BLaER1 (cell line): Measurements from ENCODE around the gene KIRREL3.
A peak's percentile ranks its signal among the peaks of the same experiment; 100 is the strongest.

Experiments
- H3K27ac ChIP-seq: shearing (Covaris generic); formaldehyde crosslinking; 2 replicates; pipeline ENCODE4 v1.8.1; 2022
- H3K27me3 ChIP-seq: shearing (Covaris generic); formaldehyde crosslinking; 2 replicates; pipeline ENCODE4 v1.8.1; 2022
- H3K36me3 ChIP-seq: shearing (Covaris generic); formaldehyde crosslinking; 2 replicates; pipeline ENCODE4 v1.8.1; 2022
- H3K4me1 ChIP-seq: shearing (Covaris generic); formaldehyde crosslinking; 2 replicates; pipeline ENCODE4 v1.8.1; 2022
- H3K4me2 ChIP-seq: shearing (Covaris generic); formaldehyde crosslinking; 2 replicates; pipeline ENCODE4 v1.8.1; 2022
- H3K4me3 ChIP-seq: shearing (Covaris generic); formaldehyde crosslinking; 2 replicates; pipeline ENCODE4 v1.8.1; 2022
- H3K9ac ChIP-seq: shearing (Covaris generic); formaldehyde crosslinking; 2 replicates; pipeline ENCODE4 v1.8.1; 2022
- H3K9me3 ChIP-seq: shearing (Covaris generic); formaldehyde crosslinking; 2 replicates; pipeline ENCODE4 v1.8.1; 2022
- H4K20me1 ChIP-seq: shearing (Covaris generic); formaldehyde crosslinking; 2 replicates; pipeline ENCODE4 v1.8.1; 2022
- Cebpa-rat ChIP-seq: shearing (Covaris generic); IDR thresholded peaks from 2 replicates; pipeline ENCODE4 v1.8.1; 2022

KIRREL3 gene

DNA sequence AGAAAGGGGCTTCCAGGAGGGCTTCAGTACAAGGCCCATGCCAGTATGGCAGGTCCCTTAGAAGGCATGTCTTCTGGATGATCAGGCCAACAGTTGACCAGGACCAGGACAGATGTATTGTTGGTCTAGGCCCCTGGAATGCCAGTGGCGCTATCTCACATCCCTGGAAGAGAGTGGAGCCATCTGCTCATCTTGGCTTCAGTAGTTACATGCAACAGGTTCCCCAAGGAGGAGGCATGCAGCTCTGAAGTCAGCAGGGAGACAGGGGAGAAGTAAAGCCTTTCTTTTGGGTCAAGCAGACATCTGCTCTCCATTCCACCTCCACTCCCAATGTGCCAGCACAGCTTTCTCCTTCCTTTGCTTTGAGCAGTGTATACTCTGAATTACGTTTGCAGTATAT lies 244.1 kb downstream of the KIRREL3 start:
- no peak for TF ChIP-seq Cebpa-rat
- Histone ChIP-seq H3K4me3 (no peak overlapping the region), H3K4me1 (no peaks in the 10 kb centered on the region), H3K4me2 (no peak overlapping the region), H3K9ac (no peak overlapping the region), H3K36me3 (no peaks in the 10 kb centered on the region), H3K27me3 (no peaks in the 10 kb centered on the region), H3K9me3 (no peaks in the 10 kb centered on the region), H4K20me1 (no peaks in the 10 kb centered on the region), H3K27ac (no peak overlapping the region)

GRCh38 chr11:126755526-126755925 lies 245.0 kb downstream of the KIRREL3 start:
- H3K9me3 ChIP-seq, result no peaks in the 10 kb centered on the region
- H3K4me1 ChIP-seq, result no peaks in the 10 kb centered on the region
- H3K36me3 ChIP-seq, result no peaks in the 10 kb centered on the region
- H4K20me1 ChIP-seq, result no peaks in the 10 kb centered on the region
- no peak overlapping the region for H3K4me2 ChIP-seq
- no peak for TF ChIP-seq Cebpa-rat
- no peaks in the 10 kb centered on the region for H3K27me3 ChIP-seq
- no peak overlapping the region for H3K27ac ChIP-seq
- no peak overlapping the region for H3K9ac ChIP-seq
- H3K4me3 ChIP-seq, result no peak overlapping the region

GRCh38 chr11:126754591-126755426 lies 245.8 kb downstream of the KIRREL3 start:
- Histone ChIP-seq H4K20me1 (no peaks in the 10 kb centered on the region), H3K4me1 (no peaks in the 10 kb centered on the region), H3K4me3 (no peak overlapping the region), H3K9ac (no peak overlapping the region), H3K9me3 (peaks cover 6% of the 10 kb centered on the region; the same call in 1 of the 2 replicates), H3K4me2 (no peak overlapping the region), H3K27me3 (no peaks in the 10 kb centered on the region), H3K36me3 (no peaks in the 10 kb centered on the region), H3K27ac (no peak overlapping the region)
- no peak for TF ChIP-seq Cebpa-rat

- Histone ChIP-seq H3K4me3 (no peak overlapping the region), H3K36me3 (no peaks in the 10 kb centered on the region), H3K27ac (no peak overlapping the region), H3K9ac (no peak overlapping the region), H3K27me3 (no peaks in the 10 kb centered on the region), H4K20me1 (no peaks in the 10 kb centered on the region), H3K4me1 (peaks cover 3% of the 10 kb centered on the region; the same call in 1 of the 2 replicates), H3K4me2 (no peak overlapping the region), H3K9me3 (peaks cover 7% of the 10 kb centered on the region; the same call in 1 of the 2 replicates)
- no peak for TF ChIP-seq Cebpa-rat
These were observed 246.6 kb downstream of the KIRREL3 start for GRCh38 chr11:126753990-126754389.

DNA sequence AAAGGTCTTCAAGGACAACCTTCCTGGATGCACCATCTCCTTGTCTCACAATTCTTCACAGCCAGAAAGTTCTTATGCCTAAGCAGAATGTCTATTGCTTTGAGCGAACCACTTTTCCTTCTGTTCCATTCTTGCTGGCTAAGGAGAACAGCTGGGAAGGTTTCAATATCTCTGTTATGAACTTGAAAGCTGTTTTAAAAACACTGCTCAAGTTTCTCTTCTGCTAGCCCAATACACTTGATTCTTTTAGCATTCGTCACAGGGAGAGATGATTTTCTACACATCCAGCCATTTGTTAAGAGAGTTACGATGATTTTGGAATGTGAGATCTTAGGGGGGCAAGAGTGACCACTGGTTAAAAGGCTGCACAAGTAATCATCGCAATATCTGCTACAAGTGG lies 249.3 kb downstream of the KIRREL3 start:
- H3K4me3 ChIP-seq, result no peak overlapping the region
- no peak overlapping the region for H3K27ac ChIP-seq
- H3K4me2 ChIP-seq, result no peak overlapping the region
- H3K9me3 ChIP-seq, result peaks cover 7% of the 10 kb centered on the region; the same call in 1 of the 2 replicates
- H3K4me1 ChIP-seq, result peaks cover 25% of the 10 kb centered on the region
- H3K36me3 ChIP-seq, result no peaks in the 10 kb centered on the region
- no peaks in the 10 kb centered on the region for H4K20me1 ChIP-seq
- H3K27me3 ChIP-seq, result no peaks in the 10 kb centered on the region
- TF ChIP-seq Cebpa-rat, result no peak
- no peak overlapping the region for H3K9ac ChIP-seq

DNA sequence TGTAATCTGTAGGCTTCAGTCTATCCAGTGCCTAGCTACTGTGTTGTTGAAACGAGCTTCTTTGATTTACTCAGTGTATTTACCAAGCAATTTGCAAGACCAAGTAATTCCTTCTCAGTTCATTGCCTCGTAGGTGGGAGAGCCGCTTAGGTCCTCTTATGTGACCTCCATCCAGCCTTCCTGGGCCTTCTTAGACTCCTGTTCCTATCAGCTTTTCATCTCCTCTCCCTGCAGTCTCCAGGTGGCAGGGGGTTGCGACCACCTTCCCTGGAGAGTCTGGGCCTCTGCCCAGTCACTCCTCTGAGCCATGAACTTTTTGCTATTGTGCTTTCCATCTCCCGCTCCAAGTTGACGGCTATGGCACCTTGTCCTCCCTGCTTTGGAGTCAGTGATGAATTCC lies 251.8 kb downstream of the KIRREL3 start:
- no peaks in the 10 kb centered on the region for H3K27me3 ChIP-seq
- H3K36me3 ChIP-seq, result no peaks in the 10 kb centered on the region
- no peaks in the 10 kb centered on the region for H4K20me1 ChIP-seq
- peak overlapping the region; percentile 82 for H3K27ac ChIP-seq
- peak overlapping the region; percentile 59; the same call in 1 of the 2 replicates for H3K9ac ChIP-seq
- H3K4me3 ChIP-seq, result no peak overlapping the region
- H3K4me2 ChIP-seq, result peak overlapping the region; percentile 63
- peaks cover 25% of the 10 kb centered on the region for H3K4me1 ChIP-seq
- peaks cover 7% of the 10 kb centered on the region; the same call in 1 of the 2 replicates for H3K9me3 ChIP-seq
- TF ChIP-seq Cebpa-rat, result no peak

DNA sequence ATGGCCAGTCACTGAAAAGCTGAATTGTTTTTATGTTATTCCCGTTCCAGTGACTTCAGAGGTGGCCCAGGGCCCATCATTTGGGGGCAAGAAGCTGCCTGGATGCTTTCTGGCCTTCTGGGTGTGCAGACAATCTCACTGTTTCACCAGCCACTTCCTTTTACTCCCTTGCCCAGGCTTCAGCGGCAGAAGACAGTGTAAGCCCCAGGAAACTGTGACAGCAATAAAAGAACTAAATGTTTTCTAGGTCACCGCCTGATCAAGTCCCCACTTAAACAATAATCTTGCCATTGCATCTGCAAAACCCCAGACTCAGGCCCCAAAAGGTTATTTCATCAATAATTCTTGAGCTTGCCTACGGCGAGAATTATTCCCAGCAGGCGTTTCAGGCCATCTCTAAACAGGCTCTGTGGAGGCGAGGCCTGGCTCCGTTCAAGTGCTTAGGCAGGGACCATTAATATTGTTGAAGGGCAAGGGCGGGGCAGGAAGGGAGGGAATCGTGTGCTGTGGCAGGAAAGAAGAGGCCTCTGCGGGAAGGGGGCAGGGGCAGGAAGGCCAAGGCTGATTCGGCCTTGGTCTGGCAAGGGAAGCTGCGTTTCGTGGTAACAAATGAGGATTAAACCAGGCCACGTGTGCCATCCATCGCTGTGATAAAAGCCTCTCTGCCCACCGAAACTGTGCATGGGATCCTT lies 252.3 kb downstream of the KIRREL3 start:
- Histone ChIP-seq H3K4me3 (no peak overlapping the region), H3K36me3 (no peaks in the 10 kb centered on the region), H4K20me1 (no peaks in the 10 kb centered on the region), H3K4me1 (peaks cover 25% of the 10 kb centered on the region), H3K9me3 (peaks cover 7% of the 10 kb centered on the region; the same call in 1 of the 2 replicates), H3K9ac (peak overlapping the region; percentile 59), H3K4me2 (peak overlapping the region; percentile 63), H3K27me3 (no peaks in the 10 kb centered on the region), H3K27ac (peak overlapping the region; percentile 82)
- TF ChIP-seq Cebpa-rat, result no peak

DNA sequence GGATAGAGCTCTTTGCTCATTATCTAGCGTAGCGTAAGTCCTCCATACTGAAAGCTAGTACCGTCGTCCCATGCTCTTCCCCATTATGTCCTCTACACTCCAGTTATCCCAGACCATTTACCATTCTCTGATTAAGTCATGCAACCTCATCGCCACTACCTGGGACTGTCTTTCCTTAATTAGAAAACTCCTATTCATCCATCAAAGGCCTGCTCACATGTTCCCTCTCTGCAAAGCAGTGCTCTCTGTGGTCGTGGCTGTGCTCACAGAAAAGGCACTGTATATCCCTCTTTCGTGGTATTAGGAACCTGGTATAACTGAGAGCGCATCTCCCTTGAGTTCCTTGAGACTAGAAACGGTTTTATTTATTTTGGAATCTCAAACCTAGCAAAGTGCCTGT lies 253.3 kb downstream of the KIRREL3 start:
- Histone ChIP-seq H3K9me3 (peaks cover 7% of the 10 kb centered on the region; the same call in 1 of the 2 replicates), H4K20me1 (no peaks in the 10 kb centered on the region), H3K4me1 (peaks cover 25% of the 10 kb centered on the region), H3K27ac (peak overlapping the region; percentile 82), H3K4me3 (no peak overlapping the region), H3K27me3 (no peaks in the 10 kb centered on the region), H3K9ac (0 out of 2 replicates have a peak overlapping the region, but pooled peaks have one; percentile 59), H3K36me3 (no peaks in the 10 kb centered on the region), H3K4me2 (peak overlapping the region; percentile 63)
- TF ChIP-seq Cebpa-rat, result no peak

DNA sequence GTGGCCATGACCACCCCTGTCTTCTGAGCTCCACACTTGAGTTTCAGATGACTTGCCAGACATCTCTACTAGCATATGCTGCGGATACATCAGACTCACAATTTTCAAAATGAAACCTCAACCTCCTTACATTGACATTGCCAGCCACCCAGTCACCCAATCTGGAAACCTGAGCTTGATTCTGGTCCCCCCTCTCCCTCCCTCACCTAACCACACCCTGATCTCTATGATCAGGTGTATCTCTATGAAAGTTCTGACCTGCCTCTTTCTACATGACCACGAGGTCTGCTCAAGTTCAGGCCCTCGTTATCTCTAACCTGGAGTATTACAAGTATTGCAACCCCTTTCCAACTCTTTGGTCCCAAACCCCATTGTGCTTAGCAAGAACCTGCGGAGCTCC lies 254.1 kb downstream of the KIRREL3 start:
- Histone ChIP-seq H3K4me2 (no peak overlapping the region), H3K9me3 (peaks cover 7% of the 10 kb centered on the region; the same call in 1 of the 2 replicates), H3K36me3 (no peaks in the 10 kb centered on the region), H4K20me1 (no peaks in the 10 kb centered on the region), H3K27ac (no peak overlapping the region), H3K4me1 (peaks cover 25% of the 10 kb centered on the region), H3K27me3 (no peaks in the 10 kb centered on the region), H3K9ac (no peak overlapping the region), H3K4me3 (no peak overlapping the region)
- no peak for TF ChIP-seq Cebpa-rat

GRCh38 chr11:126744699-126745098 lies 255.9 kb downstream of the KIRREL3 start:
- no peaks in the 10 kb centered on the region for H4K20me1 ChIP-seq
- no peak overlapping the region for H3K4me3 ChIP-seq
- no peaks in the 10 kb centered on the region for H3K9me3 ChIP-seq
- H3K4me2 ChIP-seq, result no peak overlapping the region
- H3K36me3 ChIP-seq, result no peaks in the 10 kb centered on the region
- TF ChIP-seq Cebpa-rat, result no peak
- H3K27ac ChIP-seq, result no peak overlapping the region
- H3K27me3 ChIP-seq, result no peaks in the 10 kb centered on the region
- peaks cover 25% of the 10 kb centered on the region for H3K4me1 ChIP-seq
- H3K9ac ChIP-seq, result no peak overlapping the region
